NCI-H1436 treated with DMSO at 0.1 percent for 48 hours (cell line): Measurements from ENCODE around the gene PLEKHS1.
"Not testable (repeated sequence)": the region's sequence is repeated elsewhere in the genome, so short reads cannot be mapped to it uniquely, and the experiment has no call there.

Source experiments
- DNase-seq: peaks from one replicate; lab custom pipeline; 2025; lab: John Stamatoyannopoulos, UW

The PLEKHS1 gene

DNA sequence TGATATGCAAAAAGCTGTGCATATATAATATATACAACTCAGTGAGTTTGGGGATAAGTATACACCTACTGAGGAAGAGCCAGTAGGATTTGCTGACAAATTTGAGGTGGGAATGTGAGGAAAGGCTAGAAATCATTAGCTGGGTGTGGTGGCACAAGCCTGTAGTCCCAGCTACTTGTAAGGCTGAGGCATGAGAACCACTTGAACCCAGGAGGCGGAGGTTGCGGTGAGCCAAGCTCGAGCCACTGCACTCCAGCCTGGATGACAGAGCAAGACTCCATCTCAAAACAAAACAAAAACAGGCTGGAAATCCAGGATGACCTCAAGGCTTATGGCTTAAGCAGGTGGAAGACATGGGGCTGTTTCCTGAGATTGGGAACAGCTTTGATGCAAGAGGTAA is 10.6 kb upstream of the PLEKHS1 start:
- DNase-seq = no peak

DNA sequence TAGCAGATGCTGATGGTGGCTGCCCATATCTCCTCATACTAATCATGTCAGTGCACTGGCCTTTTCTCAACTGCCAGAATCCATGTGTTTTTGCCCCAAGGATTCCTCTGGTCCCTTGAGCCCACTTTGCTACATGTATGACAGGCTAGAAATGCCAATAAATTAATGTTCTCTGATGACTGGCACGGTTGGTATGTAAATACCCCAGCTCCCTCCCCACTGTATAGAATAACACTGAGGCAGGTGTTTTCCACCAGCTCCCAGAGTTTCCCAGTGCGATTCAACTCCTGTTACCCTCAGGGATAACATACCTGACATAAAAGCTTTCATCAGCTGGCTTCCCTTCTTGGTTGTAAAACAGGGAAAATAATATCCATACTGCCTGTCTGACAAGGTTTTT is 9.0 kb upstream of the PLEKHS1 start:
- no peak for DNase-seq

DNA sequence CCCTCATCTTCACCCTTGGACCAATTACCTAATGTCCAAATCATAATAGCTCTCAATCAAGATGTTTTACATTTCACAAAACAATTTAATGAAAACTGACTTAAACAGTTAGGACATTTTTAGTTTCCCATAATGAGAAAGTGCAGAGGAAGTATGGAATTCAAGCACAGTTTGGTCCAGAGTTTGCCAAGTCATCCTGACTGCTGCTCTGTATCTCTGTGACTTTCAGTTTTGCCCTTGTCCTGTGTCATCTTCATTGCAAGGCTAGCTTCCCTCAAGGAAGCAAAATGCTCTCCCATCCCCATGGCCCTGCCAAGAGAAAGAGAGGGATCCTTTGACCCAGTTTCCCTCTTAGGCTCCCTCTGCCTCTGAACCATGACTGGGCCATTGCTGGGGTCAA is 7.9 kb upstream of the PLEKHS1 start:
- no peak for DNase-seq

DNA sequence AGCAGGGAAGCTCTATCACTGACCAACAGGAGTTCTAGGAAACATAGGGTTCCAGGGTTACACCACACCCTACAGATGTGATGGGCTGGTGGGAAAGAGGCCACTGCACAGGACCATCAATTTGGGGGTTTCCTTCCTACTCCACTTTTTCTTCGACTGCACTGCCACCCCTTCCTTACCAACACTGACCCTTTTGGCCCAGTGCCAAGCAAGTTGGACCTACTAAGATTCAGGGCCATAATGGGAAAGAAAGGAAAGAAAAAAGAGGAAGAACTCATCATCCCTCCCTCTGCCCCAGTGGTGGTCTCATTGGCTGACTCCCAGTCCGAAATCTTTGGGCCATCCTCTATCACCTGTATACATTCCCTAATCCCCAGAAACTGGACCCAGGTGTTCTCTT is 6.1 kb upstream of the PLEKHS1 start:
- DNase-seq = no peak

DNA sequence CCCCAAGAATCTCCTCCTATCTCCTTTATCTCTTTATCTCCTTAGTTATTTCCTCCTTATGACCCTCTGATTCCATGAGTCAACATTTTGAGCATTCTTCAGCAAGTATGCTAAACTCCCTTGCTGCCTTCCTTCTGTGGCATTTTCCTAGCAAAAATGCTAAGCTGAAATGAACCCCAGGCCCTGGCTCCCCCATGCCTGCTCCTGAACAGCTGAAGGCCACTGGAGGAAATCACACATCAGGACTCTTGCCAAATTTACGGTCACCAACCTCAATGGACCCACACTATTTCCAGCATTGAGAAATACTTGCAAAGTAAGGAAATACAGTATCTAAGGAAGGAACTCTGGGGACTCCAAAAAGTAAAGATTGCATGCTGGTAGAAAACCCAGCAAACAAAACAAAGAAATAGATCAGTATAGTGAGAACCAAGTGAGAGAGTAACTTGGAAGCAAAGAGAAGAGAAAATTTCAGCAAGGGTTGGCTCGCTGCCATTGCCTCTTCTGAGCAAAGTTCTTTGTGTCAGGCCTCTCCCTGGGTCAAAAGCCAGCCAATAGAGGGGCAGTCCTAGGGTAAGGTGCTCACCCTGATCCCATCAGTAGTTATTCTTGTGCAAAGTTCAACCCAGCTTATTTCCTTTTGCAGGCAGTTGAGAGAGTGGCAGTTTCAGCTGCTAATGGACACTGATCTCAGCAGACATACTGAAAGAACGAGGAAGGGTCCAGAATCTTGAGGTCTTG is 5.1 kb upstream of the PLEKHS1 start:
- DNase-seq = no peak

DNA sequence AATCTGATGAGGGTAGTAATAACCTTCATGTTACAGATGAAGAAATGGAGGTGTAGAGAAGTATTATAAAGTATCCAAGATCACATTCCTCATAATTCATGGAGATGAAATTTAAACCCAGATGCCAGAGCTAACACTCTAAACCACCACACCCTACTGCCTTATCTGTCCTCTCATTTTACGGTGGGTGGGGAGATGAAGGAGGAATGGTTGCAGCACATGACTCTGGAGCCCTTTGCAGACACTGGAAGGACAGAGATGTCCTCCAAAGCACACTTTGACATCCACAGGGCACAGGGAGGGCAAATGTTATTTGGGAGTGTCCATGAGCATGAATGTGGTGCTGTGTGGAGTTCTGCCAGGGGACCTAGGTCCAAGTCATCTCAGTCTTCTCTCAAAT is 1.1 kb downstream of the PLEKHS1 start:
- DNase-seq = no peak

DNA sequence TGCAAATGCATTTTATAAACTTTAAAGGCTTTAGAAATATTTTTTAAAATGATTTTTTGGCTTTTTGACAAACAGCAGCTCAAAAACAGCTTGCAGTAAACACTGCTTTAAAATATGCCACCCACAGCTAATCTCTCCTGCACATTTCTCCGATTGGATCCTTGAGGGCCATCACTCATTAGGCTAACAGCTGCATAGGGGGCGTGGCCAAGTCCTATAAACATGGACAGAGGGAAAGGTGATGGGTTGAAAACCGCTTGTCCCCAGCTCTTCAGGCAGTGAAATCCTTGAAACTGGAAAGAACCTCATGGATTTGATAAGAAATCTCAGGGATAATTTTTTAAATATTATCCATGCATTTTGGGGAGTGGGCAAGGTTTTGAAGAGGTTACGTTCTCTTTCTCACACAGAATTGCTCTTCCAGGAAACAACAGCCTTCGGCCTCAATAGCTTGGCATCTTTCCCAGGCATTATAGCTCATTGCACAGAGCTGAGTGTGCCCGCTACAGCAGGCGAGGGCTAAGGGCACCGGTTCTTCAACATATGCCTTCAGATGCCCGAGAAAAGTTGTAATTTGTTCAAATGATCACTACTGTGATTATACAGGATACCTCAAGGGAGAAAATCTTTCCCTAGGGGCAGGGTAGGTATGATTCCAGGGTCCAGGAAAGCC is 1.7 kb downstream of the PLEKHS1 start:
- no peak for DNase-seq

DNA sequence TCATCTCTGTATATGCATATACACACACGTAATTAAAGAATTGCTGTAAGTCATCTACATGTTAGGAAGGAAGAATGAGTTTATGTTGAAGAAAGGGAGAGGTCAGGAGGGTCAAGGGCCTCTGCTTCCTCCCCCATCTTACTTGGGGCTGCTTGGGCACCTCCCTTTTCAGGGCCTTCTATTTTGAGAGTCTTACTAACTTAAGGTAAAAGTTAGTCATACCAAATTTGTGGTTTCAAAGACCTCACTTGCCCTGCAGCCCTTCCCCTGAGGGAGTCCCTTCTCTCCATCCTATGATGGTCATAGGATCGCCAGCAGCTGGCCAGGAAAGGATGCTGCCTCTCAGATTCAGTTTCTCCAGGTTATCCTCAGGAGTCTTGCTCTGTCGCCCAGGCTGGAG is 2.6 kb downstream of the PLEKHS1 start:
- DNase-seq = no peak

DNA sequence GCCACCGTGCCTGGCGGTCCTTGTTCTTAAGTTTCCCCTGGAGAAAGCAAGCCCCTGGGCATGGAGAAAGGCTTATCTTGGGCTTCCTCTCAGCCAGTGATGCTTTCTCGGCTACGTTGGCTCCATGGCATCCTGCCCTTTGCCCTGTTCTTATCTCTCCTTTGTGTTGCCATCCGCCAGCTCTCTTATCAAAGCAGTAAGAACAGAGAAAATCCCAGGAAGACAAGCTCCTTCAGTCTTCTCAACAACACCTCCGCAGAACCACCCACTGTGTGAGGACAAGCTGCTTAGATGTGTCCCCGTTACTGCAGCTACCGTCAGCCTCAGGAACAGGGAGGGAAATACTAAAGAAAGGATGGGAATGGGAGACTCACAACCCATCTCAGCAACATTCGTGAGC is 3.3 kb downstream of the PLEKHS1 start:
- no peak for DNase-seq

DNA sequence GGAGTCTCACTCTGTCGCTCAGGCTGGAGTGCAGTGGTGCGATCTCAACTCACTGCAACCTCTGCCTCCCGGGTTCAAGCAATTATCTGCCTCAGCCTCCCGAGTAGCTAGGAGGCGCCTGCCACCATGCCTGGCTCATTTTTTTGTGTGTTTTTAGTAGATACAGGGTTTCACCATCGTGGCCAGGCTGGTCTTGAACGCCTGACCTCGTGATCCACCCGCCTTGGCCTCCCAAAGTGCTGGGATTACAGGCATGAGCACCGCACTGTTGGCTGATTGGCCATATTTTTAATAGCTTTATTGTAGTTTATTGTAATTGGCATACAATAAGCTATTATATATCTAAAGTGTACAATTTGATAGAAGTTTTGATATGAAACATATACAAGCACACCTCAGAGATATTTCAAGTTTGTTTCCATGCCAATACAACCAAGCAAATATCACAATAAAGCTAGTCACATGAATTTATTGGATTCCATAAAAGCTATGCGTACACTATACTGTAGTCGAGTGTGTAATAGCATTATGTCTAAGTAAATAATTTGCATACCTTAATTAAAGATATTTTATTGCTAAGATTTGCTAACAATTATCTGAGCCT is 5.6 kb downstream of the PLEKHS1 start:
- no peak for DNase-seq

DNA sequence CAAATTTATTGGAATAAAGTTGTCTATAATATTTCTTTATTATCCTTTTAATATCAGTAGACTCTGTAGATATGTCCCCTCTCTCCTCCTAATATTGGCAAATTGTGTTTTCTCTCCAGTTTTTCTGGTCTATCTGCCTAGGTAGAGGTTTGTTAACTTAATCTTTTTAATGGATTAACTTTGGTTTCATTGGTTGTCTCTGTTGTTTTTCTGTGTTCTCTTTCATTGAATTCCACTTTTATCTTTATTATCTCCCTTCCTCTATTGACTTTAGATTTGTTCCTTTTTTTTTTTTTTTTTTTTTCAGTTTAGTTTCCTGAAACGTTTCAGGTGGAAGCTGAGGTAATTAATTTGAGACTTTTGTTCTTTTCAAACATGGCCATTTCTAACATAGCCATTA is 10.6 kb downstream of the PLEKHS1 start:
- no peak for DNase-seq

DNA sequence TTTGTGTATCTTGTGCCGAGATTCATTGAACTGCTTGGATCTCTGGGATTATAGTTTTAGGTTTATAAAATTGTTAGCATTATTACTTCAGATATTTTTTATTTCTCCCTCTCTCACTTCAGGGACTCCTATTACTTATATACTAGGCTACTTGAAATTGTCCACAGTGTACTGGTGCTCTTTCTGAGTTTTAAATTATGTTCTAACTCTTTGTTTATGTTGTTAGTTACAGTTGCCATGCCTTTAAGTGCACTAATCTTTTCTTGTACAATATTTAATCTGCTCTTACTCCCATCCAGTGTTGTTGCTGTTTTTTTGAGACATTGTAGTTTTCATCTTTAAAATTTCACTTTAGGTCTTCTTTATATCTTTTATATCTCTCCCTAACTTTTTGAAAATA is 13.1 kb downstream of the PLEKHS1 start:
- DNase-seq = no peak

DNA sequence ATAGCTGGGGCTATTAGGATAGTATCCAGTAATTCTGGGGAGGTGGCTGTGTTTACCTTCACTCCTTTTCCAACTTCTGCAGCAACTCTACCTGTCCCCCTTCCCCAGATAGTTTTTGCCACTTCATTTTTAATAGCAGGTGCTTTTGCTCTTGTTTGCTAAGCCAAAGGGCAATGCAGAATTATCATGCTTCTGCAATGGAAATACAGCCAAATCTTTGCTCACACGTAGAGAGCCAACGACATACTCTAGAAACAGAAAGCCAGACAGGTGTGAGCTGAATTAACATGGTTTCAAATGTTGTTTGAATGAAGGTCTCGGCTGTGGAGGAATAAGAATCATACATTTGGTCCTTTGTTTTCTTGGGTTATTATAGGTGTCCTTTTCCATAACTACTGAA is 14.4 kb downstream of the PLEKHS1 start:
- no peak for DNase-seq

DNA sequence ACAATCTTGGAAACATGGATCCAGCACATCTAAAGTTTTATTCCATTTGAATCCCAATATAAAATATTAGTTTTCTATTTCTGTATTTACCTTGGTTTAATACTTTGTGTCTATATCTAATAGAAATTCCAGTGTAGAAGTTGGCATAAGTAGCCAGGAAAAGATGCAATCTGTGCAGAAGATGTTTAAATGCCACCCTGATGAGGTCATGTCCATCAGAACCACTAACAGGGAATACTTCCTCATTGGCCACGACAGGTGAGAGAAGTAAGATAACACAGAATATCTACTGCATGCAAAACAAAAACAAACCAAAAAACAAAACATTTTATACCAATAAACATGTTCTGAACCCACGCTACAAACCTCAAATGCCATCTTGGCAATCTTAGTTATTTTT is 15.7 kb downstream of the PLEKHS1 start:
- DNase-seq = no peak

DNA sequence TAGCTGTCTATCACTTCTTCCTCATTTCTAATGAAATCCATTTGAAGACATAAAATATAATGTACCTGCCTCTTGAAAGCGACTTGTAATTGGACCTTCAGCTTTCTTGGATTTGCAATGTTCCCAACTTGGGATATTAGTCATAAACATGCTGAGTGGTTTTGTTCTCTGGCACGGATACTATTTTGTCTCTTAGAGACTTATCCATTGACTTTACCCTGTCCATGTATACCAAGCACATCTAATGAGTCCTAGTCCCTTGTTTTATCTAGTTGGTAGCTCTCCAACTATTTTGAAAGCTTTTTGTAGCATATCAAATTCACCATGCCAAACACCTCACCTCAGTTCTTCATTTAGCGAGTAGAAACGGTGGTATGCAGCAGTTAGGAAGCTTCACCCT is 18.9 kb downstream of the PLEKHS1 start:
- DNase-seq = no peak

DNA sequence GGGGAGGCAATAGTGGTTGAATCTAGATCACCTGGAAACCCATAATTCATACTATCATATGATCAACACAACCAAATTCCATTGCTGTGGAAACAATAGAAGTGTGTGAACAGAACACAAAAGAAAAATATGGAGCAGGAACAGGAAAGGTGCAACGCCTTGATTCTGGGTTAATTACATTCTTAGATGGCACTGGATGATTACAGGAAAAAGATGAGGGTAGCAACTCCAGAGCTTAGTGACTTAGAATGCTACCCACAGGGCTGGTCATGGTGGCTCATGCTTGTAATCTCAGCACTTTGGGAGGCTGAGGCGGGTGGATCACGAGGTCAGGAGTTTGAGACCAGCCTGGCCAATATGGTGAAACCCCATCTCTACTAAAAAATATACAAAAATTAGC is 19.6 kb downstream of the PLEKHS1 start:
- DNase-seq = not testable (repeated sequence)

DNA sequence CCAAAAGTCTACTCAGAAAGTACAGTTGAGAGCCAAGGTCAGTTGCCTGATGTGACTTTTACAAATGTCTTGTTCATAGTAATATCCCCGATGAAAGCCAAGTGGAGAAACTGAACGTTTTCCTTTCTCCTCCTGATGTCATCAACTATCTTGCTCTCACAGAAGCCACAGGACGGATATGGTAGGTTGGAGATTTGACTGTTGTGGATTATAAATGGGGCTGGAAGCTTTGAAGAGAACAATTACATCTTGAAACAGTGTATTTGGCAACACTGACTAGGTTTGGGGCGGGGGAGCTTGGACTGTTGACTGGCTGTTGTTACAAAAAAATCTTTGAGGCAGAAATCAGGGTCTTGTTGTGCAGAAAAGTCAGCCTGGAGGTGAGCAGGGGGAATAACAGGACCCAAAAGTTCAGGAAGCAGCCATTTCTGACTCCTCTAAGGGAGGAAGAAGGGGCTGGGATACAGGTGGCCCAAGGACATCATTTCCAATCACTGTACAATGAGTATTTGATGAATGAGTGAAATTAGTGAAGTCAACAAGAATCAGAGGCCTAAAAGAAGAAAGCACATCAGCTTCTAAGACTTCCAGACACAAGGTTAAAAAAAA is 24.3 kb downstream of the PLEKHS1 start:
- DNase-seq = no peak

DNA sequence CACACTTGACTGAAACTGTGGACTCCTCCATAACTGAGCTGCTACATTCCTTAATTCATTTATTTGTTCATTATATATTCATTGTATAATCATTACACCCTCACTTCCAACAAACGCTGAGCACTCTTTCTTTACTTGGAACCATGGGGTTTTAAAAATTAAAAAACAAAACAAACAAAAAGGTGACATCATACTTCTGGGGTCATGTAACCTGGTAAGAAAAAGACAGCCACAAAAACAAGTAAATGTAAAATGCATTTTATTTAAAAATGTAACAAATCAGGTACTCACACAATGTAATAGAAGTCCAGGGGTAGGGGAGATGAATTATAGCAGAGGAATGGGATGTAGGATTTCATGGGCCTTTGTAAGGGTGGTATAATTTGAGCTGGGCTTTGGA is 25.1 kb downstream of the PLEKHS1 start:
- no peak for DNase-seq

DNA sequence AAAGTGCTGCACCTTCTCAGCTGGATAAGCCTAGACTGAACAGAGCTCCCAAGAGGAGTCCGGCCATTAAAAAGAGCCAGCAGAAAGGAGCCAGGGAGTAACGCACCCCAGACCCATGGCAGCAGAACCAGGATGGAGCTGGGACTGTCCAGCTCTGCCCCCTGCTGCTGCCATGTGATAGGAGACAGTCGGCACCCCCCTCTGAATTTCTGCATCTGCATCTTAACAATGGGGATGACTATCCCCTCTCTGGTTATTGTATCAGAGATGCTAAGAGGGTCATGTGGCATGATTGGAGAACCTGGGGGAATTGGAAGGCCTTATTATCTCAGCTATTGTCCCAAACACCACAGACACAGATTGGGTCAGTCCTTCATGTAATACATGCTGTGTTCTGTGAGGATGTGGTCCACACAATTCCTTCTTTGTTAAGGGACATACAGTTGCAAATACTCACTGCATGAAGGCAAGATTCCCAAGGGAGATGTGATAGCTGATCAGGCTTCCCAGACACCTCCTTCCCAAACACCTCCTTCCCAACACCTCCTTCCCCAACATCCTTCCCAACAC is 29.3 kb downstream of the PLEKHS1 start:
- DNase-seq = no peak

DNA sequence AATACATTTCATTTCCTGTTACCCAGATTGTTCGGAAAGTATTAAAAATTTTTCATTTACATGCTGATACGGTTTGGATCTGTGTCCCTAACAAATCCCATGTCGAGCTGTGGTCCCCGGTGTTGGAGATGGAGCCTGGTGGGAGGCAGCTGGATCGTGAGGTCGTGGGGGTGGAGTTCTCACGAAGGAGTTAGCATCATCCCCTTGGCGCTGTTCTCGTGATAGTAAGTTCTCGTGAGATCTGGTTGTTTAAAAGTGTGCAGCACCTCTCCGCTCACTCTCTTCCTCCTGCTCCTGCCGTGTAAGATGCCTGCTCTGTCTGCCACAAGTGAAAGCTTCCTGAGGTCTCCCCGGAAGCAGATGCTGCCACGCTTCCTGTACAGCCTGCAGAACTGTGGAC is 30.9 kb downstream of the PLEKHS1 start:
- DNase-seq = no peak

DNA sequence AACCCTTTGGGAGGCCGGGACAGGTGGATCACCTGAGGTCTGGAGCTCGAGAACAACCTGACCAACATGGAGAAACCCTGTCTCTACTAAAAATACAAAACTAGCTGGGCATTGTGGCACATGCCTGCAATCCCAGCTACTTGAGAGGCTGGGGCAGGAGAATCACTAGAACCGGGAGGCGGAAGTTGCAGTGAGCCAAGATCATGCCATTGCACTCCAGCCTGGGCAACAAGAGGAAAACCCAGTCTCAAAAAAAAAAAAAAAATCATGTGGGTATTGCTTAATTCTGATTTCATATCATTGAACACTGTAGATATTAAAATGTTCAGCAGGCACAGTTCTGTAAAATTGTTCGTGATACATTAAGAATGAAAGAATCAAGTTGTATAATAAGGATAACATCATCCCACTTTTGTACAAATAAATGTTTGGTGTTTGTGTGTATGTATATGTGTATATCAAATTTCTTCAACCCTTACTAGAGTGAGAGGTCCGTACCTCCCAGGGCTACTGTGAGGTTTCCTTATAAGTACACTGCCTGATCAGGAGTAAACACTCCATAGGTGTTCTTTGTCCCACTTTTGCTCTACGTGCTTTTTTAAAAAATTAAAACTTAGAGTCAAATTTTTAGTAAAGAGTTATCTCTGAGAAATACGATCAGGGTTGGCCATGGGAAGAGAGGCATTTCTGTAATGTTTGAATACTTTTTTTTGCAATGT is 31.7 kb downstream of the PLEKHS1 start:
- no peak for DNase-seq

DNA sequence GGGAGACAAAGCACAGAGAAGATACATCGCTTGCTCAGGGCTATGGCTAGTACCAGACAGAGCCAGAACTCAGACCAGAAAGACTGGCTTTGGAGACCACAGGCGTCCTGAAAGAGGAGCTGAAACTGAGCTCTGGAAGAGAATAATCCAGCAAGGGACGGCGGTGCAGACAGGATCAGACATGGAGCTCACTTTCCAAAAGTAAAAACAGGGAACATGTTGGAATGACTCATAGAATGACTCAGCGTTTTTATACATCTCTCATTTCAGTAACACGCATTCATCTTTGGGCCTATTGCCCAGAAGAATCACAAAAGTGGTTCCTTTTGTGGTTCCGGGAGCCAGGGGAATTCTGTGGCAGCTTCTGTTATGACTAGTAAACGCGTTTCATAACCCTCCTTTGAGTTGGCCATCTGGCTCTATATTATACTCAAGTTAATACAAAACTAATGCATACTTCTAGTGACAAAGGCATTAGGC is 37.2 kb downstream of the PLEKHS1 start:
- DNase-seq = no peak
